ENCODE data around the gene INF2. TPM values are rescaled to one million over a fixed set of nuclear protein-coding genes. Genes with fewer than 3 reads are reported as not detected.
A peak's percentile ranks its signal among the peaks of the same experiment; 100 is the strongest.

The INF2 gene
- total RNA-seq, 1 donor from 2014 or later, result 249 TPM

- intact Hi-C loops (cut with DNase I), result loop anchor here (10.0 kb wide), 1 partner anchor 746 kb away; the partner anchor contains the start of gene CRIP1
- H3K36me3 ChIP-seq, result peaks cover 53 to 63% of the 10 kb centered on the region in 2 donors
- no peaks in the 10 kb centered on the region for H3K27me3 ChIP-seq
- no peak overlapping the region for H3K4me3 ChIP-seq
- H3K4me1 ChIP-seq, result peaks cover 16 to 36% of the 10 kb centered on the region in 2 donors
- H3K27ac ChIP-seq, result peak overlapping the region; percentile 93 to 94
- no peaks in the 10 kb centered on the region for H3K9me3 ChIP-seq
- no peak for DNase-seq (ENCODE audit: low spot score in 2 of 2)
- TF ChIP-seq CTCF (IDR thresholded peaks at IDR 0.05), result no peak
These were observed 49.6 kb downstream of the INF2 start for GRCh38 chr14:104739026-104739425.

GRCh38 chr14:104739546-104740516, 50.4 kb downstream of the INF2 start:
- intact Hi-C loops (cut with DNase I), result loop anchor here (10.0 kb wide), 2 partner anchors 745 to 895 kb away; partner anchors contain the start of genes CRIP1 and PPP1R13B
- H3K4me3 ChIP-seq, result no peak overlapping the region
- TF ChIP-seq CTCF (IDR thresholded peaks at IDR 0.05), result no peak
- no peaks in the 10 kb centered on the region for H3K27me3 ChIP-seq
- H3K36me3 ChIP-seq, result peaks cover 61 to 71% of the 10 kb centered on the region in 2 donors
- H3K27ac ChIP-seq, result peak overlapping the region; percentile 93 to 94
- no peaks in the 10 kb centered on the region for H3K9me3 ChIP-seq
- peaks cover 13 to 28% of the 10 kb centered on the region in 2 donors for H3K4me1 ChIP-seq
- DNase-seq (ENCODE audit: low spot score in 2 of 2), result no peak

GRCh38 chr14:104741108-104741802, 51.8 kb downstream of the INF2 start:
- Histone ChIP-seq H3K4me1 (peaks cover 8 to 26% of the 10 kb centered on the region in 2 donors), H3K4me3 (no peak overlapping the region), H3K27ac (peak overlapping the region; percentile 17 to 64), H3K9me3 (no peaks in the 10 kb centered on the region), H3K36me3 (peaks cover 69 to 73% of the 10 kb centered on the region in 2 donors), H3K27me3 (no peaks in the 10 kb centered on the region)
- no peak for TF ChIP-seq CTCF (IDR thresholded peaks at IDR 0.05)
- DNase-seq (ENCODE audit: low spot score in 2 of 2), result no peak
- intact Hi-C loops (cut with DNase I), result loop anchor here (10.0 kb wide), 1 partner anchor 896 kb away; the partner anchor contains the start of gene PPP1R13B

GRCh38 chr14:104741803-104742251, 52.4 kb downstream of the INF2 start:
- peaks cover 12 to 27% of the 10 kb centered on the region in 2 donors for H3K4me1 ChIP-seq
- peaks cover 69 to 73% of the 10 kb centered on the region in 2 donors for H3K36me3 ChIP-seq
- DNase-seq (ENCODE audit: low spot score in 2 of 2), result no peak
- peak overlapping the region; percentile 17 to 64 for H3K27ac ChIP-seq
- no peak overlapping the region for H3K4me3 ChIP-seq
- no peaks in the 10 kb centered on the region for H3K9me3 ChIP-seq
- TF ChIP-seq CTCF (IDR thresholded peaks at IDR 0.05), result no peak
- intact Hi-C loops (cut with DNase I), result loop anchor here (10.0 kb wide), 1 partner anchor 897 kb away; the partner anchor contains the start of gene PPP1R13B
- H3K27me3 ChIP-seq, result no peaks in the 10 kb centered on the region
